Gastroesophageal sphincter (tissue), 3 donors: ENCODE results near the gene PPP4R3B.

Source experiments
- CTCF ChIP-seq, 4 experiments: fragments of 200-600 bp in 2 of 4; fragments of 450-650 bp in 2 of 4; sonication (generic) in 1 of 4; IDR thresholded peaks; one replicate each; pipeline ENCODE4 v1.5.1; 2017 to 2019; ENCODE audit warnings: antibody characterized with exemption in 4 of 4, mild to moderate bottlenecking in 2 of 4, moderate library complexity in 2 of 4
- EP300 ChIP-seq: sonication (generic); formaldehyde crosslinking; IDR thresholded peaks from one replicate; pipeline ENCODE4 v1.6.1; 2017; ENCODE audit warnings: antibody characterized with exemption, mild to moderate bottlenecking
- POLR2A ChIP-seq, 2 donors: fragments of 450-650 bp; IDR thresholded peaks; one replicate each; pipeline ENCODE4 v1.6.1; 2017; ENCODE audit warnings: antibody characterized with exemption in 2 of 2, mild to moderate bottlenecking in 2 of 2, moderate library complexity in 1 of 2
- POLR2AphosphoS5 ChIP-seq: sonication (generic); formaldehyde crosslinking; IDR thresholded peaks from one replicate; pipeline ENCODE4 v1.6.1; 2017; ENCODE audit warnings: antibody characterized with exemption

DNA sequence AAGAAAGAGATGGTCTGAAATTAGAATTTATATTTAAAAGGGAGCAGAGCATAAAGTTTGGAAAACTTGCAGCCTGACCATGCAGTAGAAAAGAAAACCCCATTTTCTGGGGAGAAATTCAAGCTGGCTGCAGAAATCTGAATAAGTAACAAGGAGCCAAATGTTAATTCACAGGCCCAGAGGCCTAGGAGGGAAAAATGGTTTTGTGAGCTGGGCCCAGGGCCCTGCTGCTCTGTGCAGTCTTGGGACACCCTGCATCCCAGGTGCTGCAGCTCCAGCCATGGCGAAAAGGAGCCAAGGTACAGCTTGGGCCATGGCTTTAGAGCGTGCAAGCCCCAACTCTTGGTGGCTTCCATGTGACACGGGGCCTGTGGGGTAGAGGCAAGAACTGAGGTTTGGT lies 56.6 kb downstream of the PPP4R3B start:
- TF ChIP-seq CTCF (IDR thresholded peaks at IDR 0.05) (no peak), POLR2A (IDR thresholded peaks at IDR 0.05) (no peak), POLR2AphosphoS5 (no peak), EP300 (no peak)
